Subcutaneous abdominal adipose tissue (tissue), 5 donors: ENCODE measurements around the gene L3MBTL1.
"Not testable (repeated sequence)": the region's sequence is repeated elsewhere in the genome, so short reads cannot be mapped to it uniquely, and the experiment has no call there.

Experiments used
- H3K27ac ChIP-seq: one replicate; pipeline ENCODE4 v1.7.0; 2013; ENCODE audit warnings: low read depth, mild to moderate bottlenecking, inconsistent platforms, low read length, moderate library complexity
- H3K27me3 ChIP-seq, 5 donors: one replicate each; pipeline ENCODE4 v1.7.0; 2013; ENCODE audit warnings: low read length in 5 of 5, inconsistent platforms in 1 of 5; ENCODE audit not compliant: control insufficient read depth in 5 of 5, insufficient read depth in 4 of 5
- H3K36me3 ChIP-seq, 5 donors: one replicate each; pipeline ENCODE4 v1.7.0; 2013; ENCODE audit warnings: low read length in 5 of 5; ENCODE audit not compliant: control insufficient read depth in 5 of 5, insufficient read depth in 5 of 5
- H3K4me1 ChIP-seq, 5 donors: one replicate each; pipeline ENCODE4 v1.7.0; 2013; ENCODE audit warnings: low read length in 5 of 5, mild to moderate bottlenecking in 3 of 5, moderate library complexity in 1 of 5; ENCODE audit not compliant: control insufficient read depth in 5 of 5, insufficient read depth in 5 of 5
- H3K4me3 ChIP-seq, 5 donors: one replicate each; pipeline ENCODE4 v1.7.0; 2013; ENCODE audit warnings: low read length in 5 of 5, low read depth in 1 of 5
- H3K9ac ChIP-seq, 5 donors: one replicate each; pipeline ENCODE4 v1.7.0; 2013; ENCODE audit warnings: low read length in 5 of 5, mild to moderate bottlenecking in 4 of 5, moderate library complexity in 3 of 5
- H3K9me3 ChIP-seq, 5 donors: one replicate each; pipeline ENCODE4 v1.7.0; 2013; ENCODE audit warnings: low read length in 5 of 5; ENCODE audit not compliant: control insufficient read depth in 5 of 5
- donor health status: healthy.
- donor health status: healthy.
- donor health status: healthy.
- donor health status: healthy.
- donor health status: healthy.

L3MBTL1 gene

GRCh38 chr20:43579861-43580793 is 72.6 kb downstream of the L3MBTL1 start:
- H3K9ac ChIP-seq: no peak overlapping the region
- H3K4me1 ChIP-seq: peaks cover 0 to 47% (median 43%) of the 10 kb centered on the region in 5 donors
- H3K36me3 ChIP-seq: peaks cover 0 to 10% (median 6%) of the 10 kb centered on the region in 5 donors
- H3K27me3 ChIP-seq: no peaks in the 10 kb centered on the region
- peak overlapping the region; percentile 23 for H3K27ac ChIP-seq
- H3K9me3 ChIP-seq: no peaks in the 10 kb centered on the region
- H3K4me3 ChIP-seq: no peak overlapping the region

DNA sequence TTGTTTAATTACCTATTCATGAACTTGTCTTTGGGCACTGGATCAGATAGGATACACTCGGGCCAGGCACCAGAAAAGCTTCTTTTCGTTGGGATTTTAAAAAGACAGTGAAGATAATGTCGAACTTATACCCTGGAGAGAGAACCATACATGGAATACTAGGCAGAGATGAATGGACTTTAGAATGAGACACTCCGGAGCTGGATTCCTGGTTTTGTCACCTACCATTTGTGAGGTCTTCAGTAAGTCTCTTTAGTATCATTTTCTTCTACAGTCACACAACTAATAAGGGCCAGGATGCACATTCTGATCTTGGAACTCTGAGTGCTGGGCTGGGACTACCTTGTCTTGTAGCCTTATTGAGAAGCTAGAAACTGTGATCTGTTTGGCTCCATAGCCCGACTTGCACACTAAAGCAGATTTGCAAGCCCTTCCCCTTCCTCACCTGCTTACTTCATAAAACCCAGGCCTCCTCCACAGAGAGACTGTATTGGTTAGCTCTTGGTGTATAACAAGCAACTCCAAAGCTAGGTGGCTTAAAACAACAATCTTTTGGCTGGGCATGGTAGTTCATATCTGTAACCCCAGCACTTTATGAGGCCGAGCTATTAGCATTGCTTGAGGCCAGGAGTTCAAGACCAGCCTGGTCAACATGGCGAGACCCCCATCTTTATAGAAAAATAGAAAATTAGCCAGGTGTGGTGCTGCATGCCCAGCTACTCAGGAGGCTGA is 75.8 kb downstream of the L3MBTL1 start:
- H3K9ac ChIP-seq: no peak overlapping the region
- H3K27ac ChIP-seq: peak overlapping the region; percentile 58
- no peak overlapping the region for H3K4me3 ChIP-seq
- peaks cover 0 to 2% (median 0%) of the 10 kb centered on the region in 5 donors for H3K36me3 ChIP-seq
- H3K4me1 ChIP-seq: peaks cover 0 to 45% (median 38%) of the 10 kb centered on the region in 5 donors
- H3K9me3 ChIP-seq: no peaks in the 10 kb centered on the region
- H3K27me3 ChIP-seq: no peaks in the 10 kb centered on the region

- Histone ChIP-seq H3K27me3 (no peaks in the 10 kb centered on the region), H3K9ac (peak overlapping the region in 1 of 5 donors; percentile 42), H3K27ac (peak overlapping the region; percentile 62), H3K36me3 (peaks cover 0 to 2% (median 0%) of the 10 kb centered on the region in 5 donors), H3K4me3 (no peak overlapping the region), H3K9me3 (no peaks in the 10 kb centered on the region), H3K4me1 (peaks cover 0 to 45% (median 38%) of the 10 kb centered on the region in 5 donors)
Measured at GRCh38 chr20:43583982-43584432, 76.5 kb downstream of the L3MBTL1 start.

DNA sequence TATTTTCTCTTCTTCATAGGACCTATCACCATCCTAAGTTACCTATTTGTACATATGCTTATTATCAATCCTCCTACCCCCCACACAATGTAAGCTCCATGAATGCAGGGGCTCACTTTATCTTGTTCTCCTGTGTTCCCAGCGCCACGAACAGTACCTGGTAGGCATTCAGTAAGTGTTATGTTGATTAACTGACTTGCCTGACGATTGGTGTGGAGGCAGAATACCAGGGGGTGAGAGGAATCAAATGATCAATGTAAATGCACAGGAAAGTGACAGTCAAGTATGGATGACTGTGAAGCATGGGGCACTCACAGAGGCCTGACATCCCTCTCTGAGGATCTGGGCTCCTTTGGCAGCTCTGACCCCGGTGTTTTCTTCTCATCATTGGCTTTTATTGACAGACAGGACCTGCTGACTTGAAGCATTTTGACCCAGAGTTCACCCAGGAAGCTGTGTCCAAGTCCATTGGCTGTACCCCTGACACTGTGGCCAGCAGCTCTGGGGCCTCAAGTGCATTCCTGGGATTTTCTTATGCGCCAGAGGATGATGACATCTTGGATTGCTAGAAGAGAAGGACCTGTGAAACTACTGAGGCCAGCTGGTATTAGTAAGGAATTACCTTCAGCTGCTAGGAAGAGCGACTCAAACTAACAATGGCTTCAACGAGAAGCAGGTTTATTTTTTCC is 77.1 kb downstream of the L3MBTL1 start:
- H3K9me3 ChIP-seq: no peaks in the 10 kb centered on the region
- no peaks in the 10 kb centered on the region for H3K27me3 ChIP-seq
- H3K4me3 ChIP-seq: no peak overlapping the region
- no peak overlapping the region for H3K9ac ChIP-seq
- H3K4me1 ChIP-seq: peaks cover 0 to 40% (median 35%) of the 10 kb centered on the region in 5 donors
- peak overlapping the region; percentile 62 for H3K27ac ChIP-seq
- H3K36me3 ChIP-seq: peaks cover 0 to 2% (median 0%) of the 10 kb centered on the region in 5 donors

- no peak overlapping the region for H3K9ac ChIP-seq
- H3K27ac ChIP-seq: no peak overlapping the region
- no peak overlapping the region for H3K4me3 ChIP-seq
- no peaks in the 10 kb centered on the region for H3K9me3 ChIP-seq
- peaks cover 4 to 49% (median 46%) of the 10 kb centered on the region in 5 donors for H3K4me1 ChIP-seq
- H3K36me3 ChIP-seq: no peaks in the 10 kb centered on the region
- no peaks in the 10 kb centered on the region for H3K27me3 ChIP-seq
Measured at GRCh38 chr20:43586641-43587040, 79.1 kb downstream of the L3MBTL1 start.

DNA sequence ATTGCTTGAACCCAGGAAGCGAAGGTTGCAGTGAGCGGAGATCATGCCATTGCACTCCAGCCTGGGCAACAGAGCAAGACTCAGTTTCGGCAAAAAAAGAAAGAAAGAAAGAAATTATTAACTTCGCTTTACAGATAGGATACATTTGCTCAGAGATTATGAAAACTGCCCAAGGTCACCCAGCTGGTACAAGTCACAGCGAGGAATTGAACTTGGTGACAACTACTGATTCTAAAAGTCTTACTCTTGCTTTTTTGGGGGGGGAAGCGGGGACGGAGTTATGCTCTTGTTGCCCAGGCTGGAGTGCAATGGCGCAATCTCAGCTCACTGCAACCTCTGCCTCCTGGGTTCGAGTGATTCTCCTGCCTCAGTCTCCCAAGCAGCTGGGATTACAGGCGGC is 81.0 kb downstream of the L3MBTL1 start:
- H3K4me1 ChIP-seq: peaks cover 4 to 42% (median 41%) of the 10 kb centered on the region in 5 donors
- not testable (repeated sequence) for H3K9ac ChIP-seq, H3K9me3 ChIP-seq, H3K27ac ChIP-seq, H3K36me3 ChIP-seq, H3K4me3 ChIP-seq, H3K27me3 ChIP-seq

DNA sequence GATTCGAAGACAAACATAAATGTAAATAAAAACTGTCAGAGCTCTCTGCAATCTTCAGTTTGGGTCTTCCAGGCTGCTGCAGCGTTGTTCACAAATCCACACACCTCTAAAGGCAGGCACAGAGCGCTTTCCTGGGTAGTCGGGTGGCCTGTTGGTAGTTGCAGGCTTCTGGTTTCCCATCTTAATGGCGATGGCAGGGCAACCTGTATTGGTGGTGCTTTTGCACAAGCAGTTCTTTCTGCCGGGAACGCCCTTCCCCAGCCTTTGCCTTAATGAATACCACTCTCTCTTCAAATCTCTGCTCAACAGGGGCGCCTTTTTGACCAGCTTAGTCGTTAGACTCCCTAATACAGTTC is 82.5 kb downstream of the L3MBTL1 start:
- Histone ChIP-seq H3K9ac (peak overlapping the region in 4 of 5 donors; percentile 46 to 89 (median 74)), H3K36me3 (peaks cover 0 to 8% (median 0%) of the 10 kb centered on the region in 5 donors), H3K4me1 (peaks cover 4 to 29% (median 26%) of the 10 kb centered on the region in 5 donors), H3K27me3 (no peaks in the 10 kb centered on the region), H3K9me3 (no peaks in the 10 kb centered on the region), H3K27ac (peak overlapping the region; percentile 80), H3K4me3 (peak overlapping the region; percentile 61 to 89 (median 86))

- H3K27me3 ChIP-seq: no peaks in the 10 kb centered on the region
- H3K4me1 ChIP-seq: peaks cover 4 to 23% (median 19%) of the 10 kb centered on the region in 5 donors
- no peaks in the 10 kb centered on the region for H3K9me3 ChIP-seq
- peak within 1 kb of the TSS in 4 of 5 donors; percentile 70 to 89 (median 82) for H3K9ac ChIP-seq
- H3K36me3 ChIP-seq: peaks cover 0 to 10% (median 4%) of the 10 kb centered on the region in 5 donors
- peak within 1 kb of the TSS; percentile 80 for H3K27ac ChIP-seq
- H3K4me3 ChIP-seq: peak within 1 kb of the TSS; percentile 85 to 89 (median 87)
Measured at GRCh38 chr20:43590392-43591303, 83.2 kb downstream of the L3MBTL1 start, which contains the start of gene IFT52. TSS of gene IFT52 (plus strand) at chr20:43590937. CDS start at chr20:43594699, 3,762 bp downstream.
